ENCODE data around the gene AADACL3. TPM values are rescaled to one million over a fixed set of nuclear protein-coding genes. Genes with fewer than 3 reads are reported as not detected.

AADACL3 gene
- polyA plus RNA-seq, 1 of the 3 experiments (the other 2 are of a cell fraction) = not detected

DNA sequence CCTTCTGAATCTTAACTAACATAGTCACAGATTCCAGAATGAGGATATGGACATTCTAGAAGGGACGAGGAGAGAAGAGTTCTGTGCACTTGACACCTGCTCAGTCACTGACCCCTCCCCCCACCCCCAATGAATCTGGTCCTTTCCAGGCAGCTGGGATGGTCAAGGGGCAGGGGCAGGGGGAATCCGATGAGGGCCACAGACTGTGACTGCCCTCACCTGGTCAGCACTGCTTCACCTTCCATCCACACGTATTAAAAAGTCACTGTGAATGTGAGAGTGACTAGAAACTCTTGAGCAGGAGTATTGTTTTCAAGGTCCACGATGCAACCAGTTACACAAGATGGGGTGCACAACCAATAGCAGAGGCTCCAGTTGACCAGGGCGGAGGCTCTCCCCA, 48.1 kb downstream of the AADACL3 start:
- ChIA-PET POLR2A (no interaction called here), CTCF (no interaction called here)
- H3K4me2 ChIP-seq = no peak overlapping the region
- no peaks in the 10 kb centered on the region for H3F3A ChIP-seq (replicated peaks; ENCODE audit: insufficient read depth)
- no peaks in the 10 kb centered on the region for H4K20me1 ChIP-seq (ENCODE audit: insufficient read depth)
- no peak overlapping the region for H3K4me3 ChIP-seq (ENCODE audit: low read depth in 2 of 2, low read length in 1 of 2)
- no peaks in the 10 kb centered on the region for H3K79me2 ChIP-seq (ENCODE audit: insufficient read depth)
- 1% methylated on average over 5 of the region's 5 CpGs for WGBS (ENCODE audit: low lambda C conversion rate)
- H2AFZ ChIP-seq (ENCODE audit: low read depth) = no peak overlapping the region
- no peaks in the 10 kb centered on the region; the same call in 1 of the 2 replicates for H3K27me3 ChIP-seq (ENCODE audit: insufficient read depth)
- H3K27ac ChIP-seq (ENCODE audit: low read depth in 2 of 2, low read length in 1 of 2) = no peak overlapping the region
- no peaks in the 10 kb centered on the region for H3K36me3 ChIP-seq (replicated peaks in 1 of 2; ENCODE audit: control insufficient read depth in 1 of 2, insufficient read depth in 2 of 2, low read length in 1 of 2)
- TF ChIP-seq RXRA (IDR thresholded peaks at IDR 0.05; ENCODE audit: borderline replicate concordance, low read depth) = no peak
- TF ChIP-seq FOSL2 (IDR thresholded peaks at IDR 0.05; ENCODE audit: borderline replicate concordance, low read depth) = no peak
- no peak for TF ChIP-seq RCOR1 (IDR thresholded peaks at IDR 0.05; ENCODE audit: low read length)
- TF ChIP-seq MXI1 (IDR thresholded peaks at IDR 0.05; ENCODE audit: low read depth, low read length) = no peak
- TF ChIP-seq SMC3 (IDR thresholded peaks at IDR 0.05; ENCODE audit: low read depth, low read length) = no peak
- no peak for TF ChIP-seq TAF1 (IDR thresholded peaks at IDR 0.05; ENCODE audit: borderline replicate concordance, low read depth, low read length)
- TF ChIP-seq POLR2AphosphoS5 (IDR thresholded peaks at IDR 0.05; ENCODE audit: low read depth, low read length) = no peak
- H3K9me3 ChIP-seq = no peaks in the 10 kb centered on the region
- DNase-seq = no peak
- no peaks in the 10 kb centered on the region for H3K9me2 ChIP-seq
- H3K4me1 ChIP-seq (ENCODE audit: control insufficient read depth in 1 of 2, insufficient read depth in 2 of 2, low read depth in 1 of 2, low read length in 1 of 2) = no peaks in the 10 kb centered on the region
- no peak overlapping the region for H3K9ac ChIP-seq

DNA sequence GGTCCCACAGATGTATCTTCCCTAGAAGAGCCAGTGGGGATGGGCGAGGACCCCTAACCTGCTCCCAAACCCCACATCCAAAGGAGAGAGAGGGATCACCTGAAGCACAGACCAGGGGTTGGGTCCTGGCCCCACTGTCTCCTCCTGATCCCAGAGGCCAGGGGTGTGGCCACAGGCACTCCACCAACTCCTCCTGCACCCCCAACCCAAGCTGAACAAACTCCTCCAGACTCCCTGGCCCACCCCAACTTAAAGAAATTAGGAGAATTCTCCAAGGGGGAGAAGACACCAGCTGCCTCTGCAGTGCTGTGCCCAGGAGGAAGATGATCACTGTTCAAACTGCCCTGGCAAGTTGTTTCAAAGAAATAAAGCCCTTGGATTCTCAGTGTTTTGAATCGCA, 53.1 kb downstream of the AADACL3 start:
- H3K9me2 ChIP-seq = no peaks in the 10 kb centered on the region
- no peaks in the 10 kb centered on the region for H3K4me1 ChIP-seq (ENCODE audit: control insufficient read depth in 1 of 2, insufficient read depth in 2 of 2, low read depth in 1 of 2, low read length in 1 of 2)
- POLR2A ChIA-PET = no interaction called here
- H3K79me2 ChIP-seq (ENCODE audit: insufficient read depth) = no peaks in the 10 kb centered on the region
- H3K4me3 ChIP-seq (ENCODE audit: low read depth in 2 of 2, low read length in 1 of 2) = no peak overlapping the region
- no peaks in the 10 kb centered on the region for H3K9me3 ChIP-seq
- no peak overlapping the region for H2AFZ ChIP-seq (ENCODE audit: low read depth)
- no peak overlapping the region for H3K27ac ChIP-seq (ENCODE audit: low read depth in 2 of 2, low read length in 1 of 2)
- H3F3A ChIP-seq (replicated peaks; ENCODE audit: insufficient read depth) = no peaks in the 10 kb centered on the region
- CTCF ChIA-PET = no interaction called here
- no peaks in the 10 kb centered on the region for H4K20me1 ChIP-seq (ENCODE audit: insufficient read depth)
- no peaks in the 10 kb centered on the region; the same call in 1 of the 2 replicates for H3K27me3 ChIP-seq (ENCODE audit: insufficient read depth)
- no peak for DNase-seq
- H3K4me2 ChIP-seq = no peak overlapping the region
- WGBS (ENCODE audit: low lambda C conversion rate) = 2% methylated on average over 2 of the region's 2 CpGs
- TF ChIP-seq MXI1 (IDR thresholded peaks at IDR 0.05; ENCODE audit: low read depth, low read length) (no peak), SMC3 (IDR thresholded peaks at IDR 0.05; ENCODE audit: low read depth, low read length) (no peak), NFIC (IDR thresholded peaks at IDR 0.05; ENCODE audit: borderline replicate concordance) (no peak), TCF12 (IDR thresholded peaks at IDR 0.05) (no peak)
- H3K36me3 ChIP-seq (replicated peaks in 1 of 2; ENCODE audit: control insufficient read depth in 1 of 2, insufficient read depth in 2 of 2, low read length in 1 of 2) = no peaks in the 10 kb centered on the region
- H3K9ac ChIP-seq = no peak overlapping the region

DNA sequence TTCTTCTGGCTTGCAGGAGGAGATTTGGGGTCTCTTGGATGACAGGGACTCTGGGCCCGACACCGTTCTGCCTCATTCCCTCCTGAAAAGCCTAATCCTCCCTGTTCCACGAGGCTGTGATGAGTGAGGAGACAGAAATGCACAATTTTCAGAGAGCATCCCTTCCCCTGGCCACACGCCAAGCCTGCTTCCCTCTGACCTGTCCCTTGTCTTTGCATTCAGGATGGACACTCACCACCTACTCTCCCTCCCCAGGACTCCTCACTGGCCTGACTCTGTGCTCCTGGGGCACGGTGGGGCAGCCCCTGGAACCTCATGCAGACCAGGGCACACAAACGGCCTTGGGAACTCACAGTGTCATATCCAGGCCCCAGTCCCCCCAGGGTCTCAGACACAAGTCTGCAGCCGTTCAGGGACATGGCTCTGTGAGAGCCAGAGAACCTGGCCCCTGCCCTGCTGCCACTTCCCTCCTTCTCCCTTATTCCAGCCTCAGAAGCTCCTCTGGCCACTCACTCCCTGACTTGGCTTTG, 54.1 kb downstream of the AADACL3 start:
- Histone ChIP-seq H3K9me3 (no peaks in the 10 kb centered on the region), H3K79me2 (ENCODE audit: insufficient read depth) (no peaks in the 10 kb centered on the region), H3K27ac (ENCODE audit: low read depth in 2 of 2, low read length in 1 of 2) (no peak overlapping the region), H3F3A (replicated peaks; ENCODE audit: insufficient read depth) (no peaks in the 10 kb centered on the region), H3K36me3 (replicated peaks in 1 of 2; ENCODE audit: control insufficient read depth in 1 of 2, insufficient read depth in 2 of 2, low read length in 1 of 2) (no peaks in the 10 kb centered on the region), H3K9me2 (no peaks in the 10 kb centered on the region), H3K27me3 (ENCODE audit: insufficient read depth) (no peaks in the 10 kb centered on the region; the same call in 1 of the 2 replicates), H3K4me2 (no peak overlapping the region), H3K4me3 (ENCODE audit: low read depth in 2 of 2, low read length in 1 of 2) (no peak overlapping the region), H4K20me1 (ENCODE audit: insufficient read depth) (no peaks in the 10 kb centered on the region), H3K4me1 (ENCODE audit: control insufficient read depth in 1 of 2, insufficient read depth in 2 of 2, low read depth in 1 of 2, low read length in 1 of 2) (no peaks in the 10 kb centered on the region), H2AFZ (ENCODE audit: low read depth) (no peak overlapping the region), H3K9ac (no peak overlapping the region)
- 1% methylated on average over 6 of the region's 7 CpGs for WGBS (ENCODE audit: low lambda C conversion rate)
- POLR2A ChIA-PET = no interaction called here
- CTCF ChIA-PET = interaction anchor here (2.2 kb wide), 1 partner anchor 9 kb away, joined by 5 read pairs; no protein-coding TSS in a partner anchor
- no peak for DNase-seq
- TF ChIP-seq EZH2phosphoT487 (IDR thresholded peaks at IDR 0.05; ENCODE audit: borderline replicate concordance, low read depth) = no peak
- TF ChIP-seq, protein P1, sequence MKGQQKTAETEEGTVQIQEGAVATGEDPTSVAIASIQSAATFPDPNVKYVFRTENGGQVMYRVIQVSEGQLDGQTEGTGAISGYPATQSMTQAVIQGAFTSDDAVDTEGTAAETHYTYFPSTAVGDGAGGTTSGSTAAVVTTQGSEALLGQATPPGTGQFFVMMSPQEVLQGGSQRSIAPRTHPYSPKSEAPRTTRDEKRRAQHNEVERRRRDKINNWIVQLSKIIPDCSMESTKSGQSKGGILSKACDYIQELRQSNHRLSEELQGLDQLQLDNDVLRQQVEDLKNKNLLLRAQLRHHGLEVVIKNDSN (IDR thresholded peaks at IDR 0.05; ENCODE audit: borderline replicate concordance, low read depth) = no peak
- no peak for TF ChIP-seq JUND (IDR thresholded peaks at IDR 0.05)
- TF ChIP-seq, protein P2, sequence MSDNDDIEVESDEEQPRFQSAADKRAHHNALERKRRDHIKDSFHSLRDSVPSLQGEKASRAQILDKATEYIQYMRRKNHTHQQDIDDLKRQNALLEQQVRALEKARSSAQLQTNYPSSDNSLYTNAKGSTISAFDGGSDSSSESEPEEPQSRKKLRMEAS (IDR thresholded peaks at IDR 0.05; ENCODE audit: low read depth) = no peak
- TF ChIP-seq NRF1 (IDR thresholded peaks at IDR 0.05; ENCODE audit: low read depth, low read length) = no peak
- TF ChIP-seq, protein P3, sequence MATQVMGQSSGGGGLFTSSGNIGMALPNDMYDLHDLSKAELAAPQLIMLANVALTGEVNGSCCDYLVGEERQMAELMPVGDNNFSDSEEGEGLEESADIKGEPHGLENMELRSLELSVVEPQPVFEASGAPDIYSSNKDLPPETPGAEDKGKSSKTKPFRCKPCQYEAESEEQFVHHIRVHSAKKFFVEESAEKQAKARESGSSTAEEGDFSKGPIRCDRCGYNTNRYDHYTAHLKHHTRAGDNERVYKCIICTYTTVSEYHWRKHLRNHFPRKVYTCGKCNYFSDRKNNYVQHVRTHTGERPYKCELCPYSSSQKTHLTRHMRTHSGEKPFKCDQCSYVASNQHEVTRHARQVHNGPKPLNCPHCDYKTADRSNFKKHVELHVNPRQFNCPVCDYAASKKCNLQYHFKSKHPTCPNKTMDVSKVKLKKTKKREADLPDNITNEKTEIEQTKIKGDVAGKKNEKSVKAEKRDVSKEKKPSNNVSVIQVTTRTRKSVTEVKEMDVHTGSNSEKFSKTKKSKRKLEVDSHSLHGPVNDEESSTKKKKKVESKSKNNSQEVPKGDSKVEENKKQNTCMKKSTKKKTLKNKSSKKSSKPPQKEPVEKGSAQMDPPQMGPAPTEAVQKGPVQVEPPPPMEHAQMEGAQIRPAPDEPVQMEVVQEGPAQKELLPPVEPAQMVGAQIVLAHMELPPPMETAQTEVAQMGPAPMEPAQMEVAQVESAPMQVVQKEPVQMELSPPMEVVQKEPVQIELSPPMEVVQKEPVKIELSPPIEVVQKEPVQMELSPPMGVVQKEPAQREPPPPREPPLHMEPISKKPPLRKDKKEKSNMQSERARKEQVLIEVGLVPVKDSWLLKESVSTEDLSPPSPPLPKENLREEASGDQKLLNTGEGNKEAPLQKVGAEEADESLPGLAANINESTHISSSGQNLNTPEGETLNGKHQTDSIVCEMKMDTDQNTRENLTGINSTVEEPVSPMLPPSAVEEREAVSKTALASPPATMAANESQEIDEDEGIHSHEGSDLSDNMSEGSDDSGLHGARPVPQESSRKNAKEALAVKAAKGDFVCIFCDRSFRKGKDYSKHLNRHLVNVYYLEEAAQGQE (IDR thresholded peaks at IDR 0.05; ENCODE audit: low read depth, low read length) = no peak
- TF ChIP-seq EP300 (IDR thresholded peaks at IDR 0.05; ENCODE audit: borderline replicate concordance in 1 of 2, low read depth in 1 of 2, low read length in 1 of 2) = no peak
- TF ChIP-seq, protein P4, sequence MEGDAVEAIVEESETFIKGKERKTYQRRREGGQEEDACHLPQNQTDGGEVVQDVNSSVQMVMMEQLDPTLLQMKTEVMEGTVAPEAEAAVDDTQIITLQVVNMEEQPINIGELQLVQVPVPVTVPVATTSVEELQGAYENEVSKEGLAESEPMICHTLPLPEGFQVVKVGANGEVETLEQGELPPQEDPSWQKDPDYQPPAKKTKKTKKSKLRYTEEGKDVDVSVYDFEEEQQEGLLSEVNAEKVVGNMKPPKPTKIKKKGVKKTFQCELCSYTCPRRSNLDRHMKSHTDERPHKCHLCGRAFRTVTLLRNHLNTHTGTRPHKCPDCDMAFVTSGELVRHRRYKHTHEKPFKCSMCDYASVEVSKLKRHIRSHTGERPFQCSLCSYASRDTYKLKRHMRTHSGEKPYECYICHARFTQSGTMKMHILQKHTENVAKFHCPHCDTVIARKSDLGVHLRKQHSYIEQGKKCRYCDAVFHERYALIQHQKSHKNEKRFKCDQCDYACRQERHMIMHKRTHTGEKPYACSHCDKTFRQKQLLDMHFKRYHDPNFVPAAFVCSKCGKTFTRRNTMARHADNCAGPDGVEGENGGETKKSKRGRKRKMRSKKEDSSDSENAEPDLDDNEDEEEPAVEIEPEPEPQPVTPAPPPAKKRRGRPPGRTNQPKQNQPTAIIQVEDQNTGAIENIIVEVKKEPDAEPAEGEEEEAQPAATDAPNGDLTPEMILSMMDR (IDR thresholded peaks at IDR 0.05) = no peak

All from SK-N-SH (cell line).